Adrenal gland (tissue), 12 donors: ENCODE measurements around the gene RRP15. TPM values are rescaled to one million over a fixed set of nuclear protein-coding genes. Genes with fewer than 3 reads are reported as not detected.

Experiments used
- DNase-seq, 7 donors: peaks; one replicate each; pipeline ENCODE4 v3.0.0-alpha.2; 2019 to 2020
- H3K27ac ChIP-seq, 5 donors: fragments of 200-600 bp; sonication (generic) in 4 of 5; 1 replicate in 3 of 5; 2 replicates in 2 of 5; pipeline versions ENCODE4 v1.5.1 to v1.8.0; 2016 to 2020; ENCODE audit warnings: mild to moderate bottlenecking in 1 of 5
- H3K27me3 ChIP-seq: fragments of 200-600 bp; 2 replicates; pipeline ENCODE4 v1.8.0; 2021
- H3K36me3 ChIP-seq, 2 donors: fragments of 200-600 bp; replicated peaks in 1 of 2; 1 replicate in 1 of 2; 2 replicates in 1 of 2; pipeline versions ENCODE4 v1.5.1 to v1.8.0; 2018 to 2022
- H3K4me1 ChIP-seq, 2 donors: fragments of 200-600 bp; replicated peaks in 1 of 2; 1 replicate in 1 of 2; 2 replicates in 1 of 2; pipeline versions ENCODE4 v1.5.1 to v1.8.0; 2018 to 2021
- H3K4me3 ChIP-seq, 4 donors: fragments of 200-600 bp; sonication (generic) in 3 of 4; one replicate each; pipeline ENCODE4 v1.5.1; 2016 to 2018
- H3K9me3 ChIP-seq, 3 donors: fragments of 200-600 bp; sonication (generic) in 1 of 3; replicated peaks in 1 of 3; 1 replicate in 2 of 3; 2 replicates in 1 of 3; pipeline versions ENCODE4 v1.5.1 to v1.8.0; 2016 to 2021
- POLR2A ChIP-seq, 2 donors: fragments of 450-650 bp; IDR thresholded peaks; one replicate each; pipeline ENCODE4 v1.6.1; 2017; ENCODE audit warnings: antibody characterized with exemption in 2 of 2, mild to moderate bottlenecking in 2 of 2, moderate library complexity in 1 of 2
- WGBS, 4 donors: extraction: QIAGEN DNeasy Blood & Tissue Kit in 2 of 4; methylation state at CpG; one replicate each; pipeline versions ENCODE4 v1.1.5 to v1.1.7; 2013 to 2017; 5-methylcytosine and 5-hydroxymethylcytosine counted together
- intact Hi-C, 2 donors: fragments of 100-400 bp; cut with DNase I; formaldehyde crosslinking; loops; one replicate each; pipeline versions ENCODE4 v1.14.1 to v1.15.0; 2022 to 2023
- polyA plus RNA-seq, 3 donors: library from polyadenylated mRNA; stranded (reverse); fragments of 200-250 nt in 2 of 3; fragments of 350-450 nt in 1 of 3; fragmentation: Illumina TruSeq in 1 of 3; extraction: RNeasy Lipid Tissue Mini Kit (QIAGEN cat#74804) in 1 of 3; gene quantifications; one replicate each; pipeline ENCODE4 v1.2.3, GENCODE V29; 2013 to 2014
- total RNA-seq, 9 donors: library from RNA; depleted of rRNA in 4 of 9; stranded (reverse); fragments of >200 nt in 4 of 9; fragments of 120-200 nt in 1 of 9; fragmentation: NEBNext Ultra II Directional in 1 of 9; extraction: Animal tissue kit (Norgen Biotek cat#: 25700) in 1 of 9; gene quantifications; one replicate each; pipeline versions ENCODE4 v1.1.0 to v1.2.4, GENCODE V29; 2013 to 2023
- TF ChIP-seq, protein P1 (sequence below), 6 experiments: fragments of 450-650 bp in 4 of 6; fragments of 200-600 bp in 2 of 6; sonication (generic) in 1 of 6; IDR thresholded peaks; 1 replicate in 5 of 6; 2 replicates in 1 of 6; pipeline versions ENCODE4 v1.5.1 to v1.8.0; 2016 to 2021; ENCODE audit warnings: antibody characterized with exemption in 6 of 6, mild to moderate bottlenecking in 2 of 6, moderate library complexity in 1 of 6
- donor health status: healthy with polysubstance abuse.
- donor health status: Bipolar disorder and iron deficiency.
- donor health status: DM: yes; HTN: yes; CAD: no.
- donor health status: DM: no; HTN: no; CAD: no.
- donor health status: DM: no; HTN: no; CAD: no.
- donor health status: DM: yes; HTN: yes; CAD: no.

The RRP15 gene
- total and polyA plus RNA-seq, 12 donors: 1.3 to 24.0 (median 11.1) TPM

DNA sequence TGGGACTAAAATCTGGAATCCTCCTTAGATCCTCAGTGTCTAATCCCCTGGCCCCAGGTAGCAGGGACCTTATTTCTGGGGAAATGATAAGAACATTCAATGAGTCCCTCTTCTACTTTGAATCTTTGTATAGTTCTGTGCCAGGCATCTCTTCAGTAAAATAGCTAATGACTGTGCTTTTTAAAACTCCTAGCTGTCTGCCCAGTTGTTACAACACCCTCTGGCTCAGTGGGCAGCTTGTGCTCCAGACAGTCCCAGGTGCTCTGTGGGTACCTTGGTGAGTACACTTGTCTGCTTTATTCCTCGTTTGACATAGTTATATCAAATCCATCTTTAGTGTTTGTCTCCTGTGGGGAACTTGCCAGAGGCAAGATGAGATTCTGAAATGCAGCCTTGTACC, 78.0 kb downstream of the RRP15 start:
- no peak for DNase-seq
- Histone ChIP-seq H3K4me3 (no peak overlapping the region), H3K4me1 (no peaks in the 10 kb centered on the region), H3K27me3 (no peaks in the 10 kb centered on the region), H3K27ac (no peak overlapping the region), H3K36me3 (no peaks in the 10 kb centered on the region), H3K9me3 (no peaks in the 10 kb centered on the region)
- 67 to 87% (median 74%) methylated on average over 1 of the region's 1 CpG for WGBS, 4 donors
- intact Hi-C loops: no loop called here
- no peak for TF ChIP-seq POLR2A (IDR thresholded peaks at IDR 0.05)
- TF ChIP-seq, protein P1, sequence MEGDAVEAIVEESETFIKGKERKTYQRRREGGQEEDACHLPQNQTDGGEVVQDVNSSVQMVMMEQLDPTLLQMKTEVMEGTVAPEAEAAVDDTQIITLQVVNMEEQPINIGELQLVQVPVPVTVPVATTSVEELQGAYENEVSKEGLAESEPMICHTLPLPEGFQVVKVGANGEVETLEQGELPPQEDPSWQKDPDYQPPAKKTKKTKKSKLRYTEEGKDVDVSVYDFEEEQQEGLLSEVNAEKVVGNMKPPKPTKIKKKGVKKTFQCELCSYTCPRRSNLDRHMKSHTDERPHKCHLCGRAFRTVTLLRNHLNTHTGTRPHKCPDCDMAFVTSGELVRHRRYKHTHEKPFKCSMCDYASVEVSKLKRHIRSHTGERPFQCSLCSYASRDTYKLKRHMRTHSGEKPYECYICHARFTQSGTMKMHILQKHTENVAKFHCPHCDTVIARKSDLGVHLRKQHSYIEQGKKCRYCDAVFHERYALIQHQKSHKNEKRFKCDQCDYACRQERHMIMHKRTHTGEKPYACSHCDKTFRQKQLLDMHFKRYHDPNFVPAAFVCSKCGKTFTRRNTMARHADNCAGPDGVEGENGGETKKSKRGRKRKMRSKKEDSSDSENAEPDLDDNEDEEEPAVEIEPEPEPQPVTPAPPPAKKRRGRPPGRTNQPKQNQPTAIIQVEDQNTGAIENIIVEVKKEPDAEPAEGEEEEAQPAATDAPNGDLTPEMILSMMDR (IDR thresholded peaks at IDR 0.05): no peak

DNA sequence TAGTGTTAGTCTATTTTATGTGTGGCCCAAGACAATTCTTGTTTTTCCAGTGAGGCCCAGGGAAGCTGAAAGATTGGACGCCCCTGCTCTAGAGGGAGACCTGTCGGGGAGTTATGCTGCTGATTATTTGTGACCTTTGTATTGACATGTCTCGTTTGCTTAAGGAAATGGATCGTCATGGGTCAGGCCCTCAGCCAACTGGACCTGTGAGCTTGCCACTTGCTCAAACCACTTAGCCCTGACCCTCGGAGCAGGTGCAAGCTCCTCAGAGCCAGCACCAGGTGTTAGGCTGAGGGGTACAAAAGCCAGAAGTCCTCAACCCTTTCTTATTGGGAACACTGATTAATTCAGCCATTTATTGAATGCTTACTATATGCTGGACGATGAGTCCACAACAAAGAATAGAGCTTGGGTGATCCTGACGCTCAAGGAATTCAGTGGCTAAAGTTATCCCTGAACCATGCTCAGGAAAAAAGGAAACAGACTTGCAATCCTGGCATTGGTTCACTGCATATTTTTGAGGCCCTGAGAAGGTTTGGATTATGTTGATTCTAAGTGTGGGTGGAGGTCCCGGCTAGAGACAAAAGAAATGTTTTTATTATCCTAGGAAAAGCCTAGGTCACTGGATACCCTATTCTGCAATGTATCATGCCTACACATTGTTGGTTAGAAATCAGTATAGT, 79.1 kb downstream of the RRP15 start:
- intact Hi-C loops: no loop called here
- H3K27ac ChIP-seq: no peak overlapping the region
- no peaks in the 10 kb centered on the region for H3K27me3 ChIP-seq

DNA sequence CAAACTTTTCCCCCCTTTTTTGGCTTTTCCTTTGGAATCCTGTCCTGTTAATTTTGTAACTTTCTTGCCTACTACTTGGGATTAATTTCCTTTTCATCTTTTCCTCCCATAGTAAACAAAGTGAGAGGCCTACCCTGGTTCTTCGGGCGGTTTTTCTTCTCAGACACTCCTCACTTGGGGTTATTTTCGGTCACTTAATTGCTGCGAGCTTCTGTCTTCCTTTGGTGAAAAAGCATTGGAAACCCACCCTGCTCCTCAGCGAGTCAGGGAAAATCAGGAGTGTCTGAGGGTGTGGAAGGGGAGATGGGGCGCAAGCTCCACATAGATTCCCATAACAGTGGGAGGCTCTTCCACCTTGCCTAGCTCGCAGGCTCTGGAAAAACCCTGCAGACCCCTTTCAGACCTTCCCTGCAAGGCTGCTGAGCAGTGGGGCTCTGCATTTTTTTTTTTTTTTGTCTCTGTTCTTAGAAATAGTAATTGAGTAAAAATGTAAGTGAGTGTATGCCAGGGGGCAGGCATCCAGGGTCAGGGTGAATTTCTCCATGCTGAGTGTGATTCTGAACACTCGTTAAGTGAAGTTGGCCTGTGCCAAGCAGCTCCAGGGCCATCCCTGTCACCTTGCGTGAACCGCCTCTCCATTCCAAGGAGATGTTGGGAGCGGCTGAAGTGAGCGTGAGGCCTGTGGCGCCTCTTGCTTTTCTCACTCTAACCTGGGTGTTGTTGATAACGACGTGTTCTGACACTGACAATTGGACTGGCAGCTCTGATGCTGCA, 80.3 kb downstream of the RRP15 start:
- Histone ChIP-seq H3K9me3 (no peaks in the 10 kb centered on the region), H3K27me3 (no peaks in the 10 kb centered on the region), H3K4me3 (no peak overlapping the region), H3K36me3 (no peaks in the 10 kb centered on the region), H3K27ac (no peak overlapping the region), H3K4me1 (no peaks in the 10 kb centered on the region)
- TF ChIP-seq, protein P1 (IDR thresholded peaks at IDR 0.05): no peak
- no peak for TF ChIP-seq POLR2A (IDR thresholded peaks at IDR 0.05)
- no peak for DNase-seq
- whole genome bisulfite sequencing, 4 donors: 81 to 87% (median 84%) methylated on average over 12 to 15 of the region's 15 CpGs
- intact Hi-C loops: no loop called here

More for the DNA sequence above, 79.1 kb downstream of the RRP15 start:
- H3K9me3 ChIP-seq: no peaks in the 10 kb centered on the region
- no peak overlapping the region for H3K4me3 ChIP-seq
- no peak for DNase-seq
- H3K4me1 ChIP-seq: no peaks in the 10 kb centered on the region
- H3K36me3 ChIP-seq: no peaks in the 10 kb centered on the region
- TF ChIP-seq, protein P1 (IDR thresholded peaks at IDR 0.05): no peak
- TF ChIP-seq POLR2A (IDR thresholded peaks at IDR 0.05): no peak
- 69 to 78% (median 73%) methylated on average over 8 of the region's 8 CpGs for WGBS, 4 donors

DNA sequence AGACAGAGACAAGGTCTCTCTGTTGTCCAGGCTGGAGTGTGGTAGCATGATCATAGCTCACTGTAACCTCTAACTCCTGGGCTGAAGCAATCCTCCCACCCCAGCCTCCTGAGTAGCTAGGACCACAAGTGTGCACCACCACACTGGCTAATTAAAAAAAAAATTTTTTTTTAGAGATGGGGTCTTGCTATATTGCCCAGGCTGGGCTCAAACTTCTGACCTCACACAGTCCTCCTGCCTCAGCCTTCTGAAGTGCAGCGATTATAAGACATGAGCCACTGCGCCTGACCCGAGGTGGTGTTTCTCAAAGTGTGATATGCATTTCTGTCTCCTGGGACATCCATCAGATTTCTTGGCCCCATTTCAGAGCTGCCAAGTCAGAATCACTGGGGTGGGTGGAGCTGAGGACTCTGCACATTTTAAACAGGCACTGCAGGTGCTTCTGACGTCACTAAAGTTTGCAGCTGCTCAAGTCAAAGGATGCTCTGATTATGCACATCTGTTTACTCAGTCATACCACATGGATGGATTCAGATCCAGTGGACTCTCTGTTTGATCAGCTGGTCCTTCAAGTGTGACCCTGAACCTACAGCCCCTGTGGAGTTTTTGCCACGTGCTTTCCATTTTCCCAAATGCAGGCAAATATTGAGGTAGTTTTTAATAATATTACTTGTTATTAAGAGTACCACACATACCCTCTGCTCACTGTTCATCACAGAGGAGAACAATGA, 81.4 kb downstream of the RRP15 start:
- intact Hi-C loops: no loop called here
- no peaks in the 10 kb centered on the region for H3K4me1 ChIP-seq
- H3K27ac ChIP-seq: no peak overlapping the region
- H3K4me3 ChIP-seq: no peak overlapping the region
- WGBS, 4 donors: 71 to 81% (median 77%) methylated on average over 5 of the region's 5 CpGs
- TF ChIP-seq POLR2A (IDR thresholded peaks at IDR 0.05): no peak
- TF ChIP-seq, protein P1 (IDR thresholded peaks at IDR 0.05): no peak
- H3K27me3 ChIP-seq: no peaks in the 10 kb centered on the region
- no peaks in the 10 kb centered on the region for H3K36me3 ChIP-seq
- DNase-seq: no peak
- no peaks in the 10 kb centered on the region for H3K9me3 ChIP-seq
